ENCODE results near the gene C12orf50. TPM values are rescaled to one million over a fixed set of nuclear protein-coding genes. Genes with fewer than 3 reads are reported as not detected.

C12orf50 gene
- total and polyA plus RNA-seq, 3 donors from 2014 or later: 24.8 to 64.6 (median 47.0) TPM

DNA sequence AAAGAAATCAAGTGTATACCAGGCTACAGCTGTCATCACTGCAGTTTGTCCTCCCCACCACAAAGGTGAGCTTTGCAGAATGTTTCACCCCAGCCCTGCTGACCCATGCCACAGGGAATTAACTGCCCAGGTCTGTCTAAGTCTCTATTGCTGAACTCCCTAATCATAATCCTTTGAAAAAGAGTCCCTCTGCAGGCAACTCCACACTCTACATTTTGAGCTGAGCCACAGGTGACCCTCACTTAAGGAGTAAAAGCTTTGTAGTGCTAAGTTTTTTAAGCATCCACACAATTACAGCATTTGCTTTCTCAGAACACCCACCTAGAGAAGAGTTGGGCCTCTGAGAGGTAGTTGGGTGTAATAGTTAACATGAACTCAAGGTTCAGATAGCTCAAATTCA lies 90.0 kb downstream of the C12orf50 start:
- intact Hi-C loops (cut with DNase I; ENCODE audit: low total_unique reads): no loop called here
- TF ChIP-seq POLR2A (IDR thresholded peaks at IDR 0.05) (no peak), CTCF (IDR thresholded peaks at IDR 0.05) (no peak)
- Histone ChIP-seq H3K27ac (no peak overlapping the region), H3K9me3 (no peaks in the 10 kb centered on the region), H3K36me3 (ENCODE audit: low read depth, missing control alignments) (no peaks in the 10 kb centered on the region), H3K4me1 (no peaks in the 10 kb centered on the region), H3K27me3 (no peaks in the 10 kb centered on the region), H3K4me3 (no peak overlapping the region)
- no peak for DNase-seq

GRCh38 chr12:87935216-87935615 lies 94.0 kb downstream of the C12orf50 start:
- Histone ChIP-seq H3K4me1 (no peaks in the 10 kb centered on the region), H3K9me3 (no peaks in the 10 kb centered on the region), H3K27me3 (no peaks in the 10 kb centered on the region), H3K4me3 (no peak overlapping the region), H3K27ac (no peak overlapping the region), H3K36me3 (ENCODE audit: low read depth, missing control alignments) (no peaks in the 10 kb centered on the region)
- no peak for DNase-seq
- intact Hi-C loops (cut with DNase I; ENCODE audit: low total_unique reads): no loop called here
- TF ChIP-seq POLR2A (IDR thresholded peaks at IDR 0.05) (no peak), CTCF (IDR thresholded peaks at IDR 0.05) (no peak)

- Histone ChIP-seq H3K4me1 (no peaks in the 10 kb centered on the region), H3K27ac (no peak overlapping the region), H3K27me3 (no peaks in the 10 kb centered on the region), H3K36me3 (ENCODE audit: low read depth, missing control alignments) (no peaks in the 10 kb centered on the region), H3K4me3 (no peak overlapping the region), H3K9me3 (no peaks in the 10 kb centered on the region)
- intact Hi-C loops (cut with DNase I; ENCODE audit: low total_unique reads): no loop called here
- no peak for TF ChIP-seq POLR2A (IDR thresholded peaks at IDR 0.05)
- no peak for TF ChIP-seq CTCF (IDR thresholded peaks at IDR 0.05)
- no peak for DNase-seq
Measured at GRCh38 chr12:87933991-87934390, 95.2 kb downstream of the C12orf50 start.

DNA sequence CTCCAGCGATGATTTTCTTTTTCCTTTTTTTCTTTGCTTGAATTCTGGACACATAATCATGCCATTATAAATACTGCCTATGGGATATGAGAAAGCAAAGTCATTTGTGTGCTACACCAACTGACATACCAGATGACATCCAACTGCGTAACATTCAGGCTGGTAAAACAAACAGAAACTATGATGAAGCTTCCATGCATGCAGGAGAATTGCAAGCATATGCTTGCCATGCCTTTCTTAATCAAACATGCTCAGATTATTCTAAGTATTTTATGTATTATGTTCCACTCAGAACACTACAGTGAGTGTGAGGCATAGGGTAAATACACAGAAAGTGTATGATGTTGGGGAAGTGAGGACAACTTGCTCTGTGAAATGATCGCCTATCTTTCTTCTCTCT lies 97.4 kb downstream of the C12orf50 start:
- H3K27ac ChIP-seq: no peak overlapping the region
- H3K36me3 ChIP-seq (ENCODE audit: low read depth, missing control alignments): no peaks in the 10 kb centered on the region
- TF ChIP-seq POLR2A (IDR thresholded peaks at IDR 0.05) (no peak), CTCF (IDR thresholded peaks at IDR 0.05) (no peak)
- H3K4me1 ChIP-seq: no peaks in the 10 kb centered on the region
- no peaks in the 10 kb centered on the region for H3K9me3 ChIP-seq
- H3K27me3 ChIP-seq: no peaks in the 10 kb centered on the region
- WGBS, 2 donors: 86% methylated on average over 3 of the region's 3 CpGs
- no peak overlapping the region for H3K4me3 ChIP-seq
- intact Hi-C loops (cut with DNase I; ENCODE audit: low total_unique reads): no loop called here
- DNase-seq: no peak

DNA sequence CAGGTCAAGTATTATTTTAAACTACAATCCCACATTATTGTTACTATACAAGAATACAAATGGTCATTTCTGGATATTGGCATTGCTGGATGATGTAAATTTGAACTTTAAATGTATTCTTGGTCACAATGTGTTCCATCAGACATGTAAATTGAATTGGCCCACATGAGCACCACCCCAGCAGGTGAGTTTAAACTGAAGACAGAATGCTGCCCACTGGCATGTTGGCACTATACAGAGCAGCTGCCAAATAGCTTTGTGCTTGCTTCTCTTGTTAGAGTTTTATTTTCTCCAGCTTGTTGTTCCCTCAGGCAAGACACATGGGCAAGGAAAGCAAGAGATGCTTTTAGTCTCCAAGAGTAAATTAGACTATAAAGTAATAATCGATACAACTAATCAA lies 98.6 kb downstream of the C12orf50 start:
- H3K9me3 ChIP-seq: no peaks in the 10 kb centered on the region
- TF ChIP-seq POLR2A (IDR thresholded peaks at IDR 0.05): no peak
- no peak overlapping the region for H3K4me3 ChIP-seq
- intact Hi-C loops (cut with DNase I; ENCODE audit: low total_unique reads): no loop called here
- no peaks in the 10 kb centered on the region for H3K4me1 ChIP-seq
- H3K36me3 ChIP-seq (ENCODE audit: low read depth, missing control alignments): no peaks in the 10 kb centered on the region
- 82 to 98% methylated on average over 1 of the region's 1 CpG for WGBS, 2 donors
- H3K27me3 ChIP-seq: no peaks in the 10 kb centered on the region
- DNase-seq: no peak
- no peak overlapping the region for H3K27ac ChIP-seq

Small RNAs within 50 kb of the gene (small RNA-seq; reads per million reads assigned to genes)
- 0 reads per million in 2 donors for gene RNA5SP364

Other genes with a start within 250 kb of the C12orf50 start
- 10 to 100 TPM; 46.0 to 48.5 TPM for gene CEP290, start 112.7 kb upstream of the C12orf50 start, total RNA-seq
- gene CEP290, start 112.7 kb upstream of the C12orf50 start, polyA plus RNA-seq (ENCODE audit: insufficient read depth, low read depth, low replicate concordance): 5.0 TPM
- gene TMTC3, start 112.9 kb upstream of the C12orf50 start, total RNA-seq: 10 to 100 TPM; 12.7 to 16.1 TPM
- gene TMTC3, start 112.9 kb upstream of the C12orf50 start, polyA plus RNA-seq (ENCODE audit: insufficient read depth, low read depth, low replicate concordance): 5.7 TPM

Measured in testis (tissue), 3 donors.